A673 (cell line): ENCODE measurements around the gene CERS6. TPM values are rescaled to one million over a fixed set of nuclear protein-coding genes. Genes with fewer than 3 reads are reported as not detected.

ENCODE experiments used
- BruUV-seq: library from RNA; stranded (reverse); fragments of 400-500 nt; replicated peaks from 2 replicates; lab custom pipeline; 2021; lab: Mats Ljungman, UMichigan
- CTCF ChIA-PET: fragments of 300-600 bp; sonication (Branson Sonifier 250); formaldehyde crosslinking; loops from one replicate; lab custom pipeline; 2022; ENCODE audit warnings: antibody characterized with exemption; lab: Charles Lee
- POLR2A ChIA-PET: fragments of 300-600 bp; sonication (Branson Sonifier 250); formaldehyde crosslinking; loops from one replicate; lab custom pipeline; 2022; ENCODE audit warnings: antibody characterized with exemption; ENCODE audit not compliant: low non-redundant PET; lab: Charles Lee
- DNase-seq: peaks from one replicate; pipeline ENCODE4 v3.0.0-alpha.2; 2015; ENCODE audit warnings: low spot score
- H3K27ac ChIP-seq: fragments of 200-600 bp; sonication (generic); 2 replicates; pipeline ENCODE4 v1.5.1; 2016; ENCODE audit warnings: mixed run types, low read depth, mild to moderate bottlenecking, mixed read lengths, antibody characterized with exemption, low read length; ENCODE audit not compliant: poor library complexity, severe bottlenecking
- H3K27me3 ChIP-seq: fragments of 200-600 bp; sonication (generic); replicated peaks from 2 replicates; pipeline ENCODE4 v1.6.1; 2017; ENCODE audit warnings: mixed run types, low read depth, mild to moderate bottlenecking, mixed read lengths, antibody characterized with exemption, low read length; ENCODE audit not compliant: insufficient read depth, poor library complexity
- H3K36me3 ChIP-seq: fragments of 200-600 bp; sonication (generic); 2 replicates; pipeline ENCODE4 v1.6.1; 2016; ENCODE audit warnings: mixed run types, mild to moderate bottlenecking, mixed read lengths, antibody characterized with exemption, low read length; ENCODE audit not compliant: insufficient read depth, poor library complexity, severe bottlenecking
- H3K4me1 ChIP-seq: fragments of 200-600 bp; sonication (generic); 2 replicates; pipeline ENCODE4 v1.6.1; 2017; ENCODE audit warnings: mixed run types, mild to moderate bottlenecking, mixed read lengths, antibody characterized with exemption, low read length; ENCODE audit not compliant: insufficient read depth, poor library complexity, severe bottlenecking
- H3K4me3 ChIP-seq: fragments of 200-600 bp; sonication (generic); 2 replicates; pipeline ENCODE4 v1.5.1; 2016; ENCODE audit warnings: low read depth, mixed run types, mild to moderate bottlenecking, mixed read lengths, low read length; ENCODE audit not compliant: poor library complexity, severe bottlenecking
- H3K9me3 ChIP-seq: fragments of 200-600 bp; sonication (generic); 2 replicates; pipeline ENCODE4 v1.6.1; 2016; ENCODE audit warnings: mixed run types, low read depth, mild to moderate bottlenecking, mixed read lengths, antibody characterized with exemption, low read length; ENCODE audit not compliant: poor library complexity, severe bottlenecking
- EZH2 ChIP-seq: fragments of 200-600 bp; sonication (generic); IDR thresholded peaks from 2 replicates; pipeline ENCODE4 v1.6.1; 2017; ENCODE audit warnings: borderline replicate concordance, low read depth, mild to moderate bottlenecking, mixed read lengths, antibody characterized with exemption, low read length; ENCODE audit not compliant: poor library complexity, severe bottlenecking
- intact Hi-C: fragments of 100-400 bp; cut with micrococcal nuclease; formaldehyde crosslinking; loops from one replicate; pipeline ENCODE4 v1.10.0; 2022; ENCODE audit not compliant: unreplicated experiment
- total RNA-seq: library from RNA; stranded (reverse); gene quantifications from 2 replicates; pipeline ENCODE4 v1.2.3, GENCODE V29; 2021
- TF ChIP-seq, protein P1 (sequence below): fragments of 300-800, 200-600 bp; sonication (generic); conservative IDR thresholded peaks from 2 replicates; pipeline ENCODE4 v1.5.1; 2017; ENCODE audit warnings: low read depth, mild to moderate bottlenecking, antibody characterized with exemption, low read length, moderate library complexity, mixed read lengths

Gene CERS6
- total RNA-seq, 1 experiment from 2014 or later, result 12.4 TPM

DNA sequence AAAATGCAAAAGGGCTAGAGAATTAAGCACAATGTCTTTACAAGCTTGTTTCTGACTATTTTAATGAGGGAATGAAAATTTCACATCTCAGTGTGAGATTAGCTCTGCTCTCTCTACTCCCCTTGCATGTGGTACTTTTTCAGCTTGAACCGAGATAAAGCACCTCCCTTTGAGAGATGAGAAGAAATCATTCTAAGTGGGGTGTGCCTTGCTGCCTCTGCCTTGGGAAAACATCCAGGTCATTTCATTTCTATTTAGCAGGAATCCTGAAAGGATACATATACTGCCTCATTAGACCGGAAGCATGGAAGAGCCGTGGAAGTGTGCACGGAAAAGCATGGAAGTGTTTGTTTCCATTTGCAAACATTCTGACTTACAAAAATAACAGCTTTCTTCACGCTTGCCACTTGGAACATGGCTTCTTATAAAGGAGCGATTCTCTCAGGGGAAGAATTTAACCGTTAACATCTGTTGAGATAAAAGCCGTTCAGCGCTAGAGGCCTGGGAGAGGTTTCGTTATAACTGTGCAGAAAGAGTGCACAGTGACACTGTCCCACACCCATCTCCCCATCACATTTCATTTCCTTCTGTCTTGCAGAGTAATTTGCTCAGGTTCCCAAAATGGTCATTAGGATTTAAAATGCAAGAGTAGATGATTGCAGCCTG lies 363.1 kb downstream of the CERS6 start:
- no peaks in the 10 kb centered on the region for H3K9me3 ChIP-seq
- no peak overlapping the region for H3K4me3 ChIP-seq
- no peaks in the 10 kb centered on the region for H3K27me3 ChIP-seq
- TF ChIP-seq, protein P1, sequence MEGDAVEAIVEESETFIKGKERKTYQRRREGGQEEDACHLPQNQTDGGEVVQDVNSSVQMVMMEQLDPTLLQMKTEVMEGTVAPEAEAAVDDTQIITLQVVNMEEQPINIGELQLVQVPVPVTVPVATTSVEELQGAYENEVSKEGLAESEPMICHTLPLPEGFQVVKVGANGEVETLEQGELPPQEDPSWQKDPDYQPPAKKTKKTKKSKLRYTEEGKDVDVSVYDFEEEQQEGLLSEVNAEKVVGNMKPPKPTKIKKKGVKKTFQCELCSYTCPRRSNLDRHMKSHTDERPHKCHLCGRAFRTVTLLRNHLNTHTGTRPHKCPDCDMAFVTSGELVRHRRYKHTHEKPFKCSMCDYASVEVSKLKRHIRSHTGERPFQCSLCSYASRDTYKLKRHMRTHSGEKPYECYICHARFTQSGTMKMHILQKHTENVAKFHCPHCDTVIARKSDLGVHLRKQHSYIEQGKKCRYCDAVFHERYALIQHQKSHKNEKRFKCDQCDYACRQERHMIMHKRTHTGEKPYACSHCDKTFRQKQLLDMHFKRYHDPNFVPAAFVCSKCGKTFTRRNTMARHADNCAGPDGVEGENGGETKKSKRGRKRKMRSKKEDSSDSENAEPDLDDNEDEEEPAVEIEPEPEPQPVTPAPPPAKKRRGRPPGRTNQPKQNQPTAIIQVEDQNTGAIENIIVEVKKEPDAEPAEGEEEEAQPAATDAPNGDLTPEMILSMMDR, result no peak
- no peak for TF ChIP-seq EZH2
- H3K4me1 ChIP-seq, result peaks cover 4% of the 10 kb centered on the region
- ChIA-PET CTCF (no interaction called here), POLR2A (no interaction called here)
- H3K36me3 ChIP-seq, result no peaks in the 10 kb centered on the region
- no TSS peak for BruUV-seq
- no peak for DNase-seq
- H3K27ac ChIP-seq, result no peak overlapping the region
- intact Hi-C loops, result no loop called here

DNA sequence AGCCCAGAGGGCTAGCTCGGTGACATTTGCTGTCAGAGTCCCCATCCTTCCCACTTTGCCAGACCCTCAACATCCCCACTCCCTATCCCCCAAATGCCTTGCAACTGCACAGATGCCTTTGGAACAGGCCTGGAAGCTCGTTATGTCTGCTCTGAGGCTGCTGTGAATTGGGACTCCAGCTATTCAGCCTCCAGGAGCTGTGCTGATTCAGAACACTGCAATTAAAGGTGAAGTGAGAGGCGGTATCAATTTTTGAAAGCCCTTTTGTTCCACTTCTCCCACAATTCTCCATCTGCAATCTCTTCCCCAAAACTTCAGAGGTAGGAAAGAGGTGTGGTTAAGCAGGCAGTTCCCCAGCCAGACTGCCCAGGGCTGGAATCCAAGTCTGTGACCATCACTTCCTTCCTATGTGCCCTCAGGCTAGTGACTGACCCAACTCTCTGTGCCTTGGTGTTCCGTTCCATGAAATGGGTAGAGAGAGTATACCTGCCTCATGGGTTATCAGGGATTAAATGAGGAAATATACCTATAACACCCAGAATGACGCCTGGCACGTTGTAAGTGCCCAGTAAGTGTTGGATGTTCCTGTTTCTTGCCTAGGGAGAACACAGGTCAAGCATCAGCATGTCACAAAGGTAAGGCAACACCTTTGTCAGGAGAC lies 363.9 kb downstream of the CERS6 start:
- intact Hi-C loops, result no loop called here
- CTCF ChIA-PET, result no interaction called here
- peaks cover 3% of the 10 kb centered on the region for H3K4me1 ChIP-seq
- POLR2A ChIA-PET, result no interaction called here
- H3K27me3 ChIP-seq, result no peaks in the 10 kb centered on the region
- no peaks in the 10 kb centered on the region for H3K9me3 ChIP-seq
- H3K36me3 ChIP-seq, result no peaks in the 10 kb centered on the region
- BruUV-seq, result no TSS peak
- DNase-seq, result no peak
- no peak overlapping the region for H3K4me3 ChIP-seq
- TF ChIP-seq, protein P1, result no peak
- TF ChIP-seq EZH2, result no peak
- H3K27ac ChIP-seq, result no peak overlapping the region

DNA sequence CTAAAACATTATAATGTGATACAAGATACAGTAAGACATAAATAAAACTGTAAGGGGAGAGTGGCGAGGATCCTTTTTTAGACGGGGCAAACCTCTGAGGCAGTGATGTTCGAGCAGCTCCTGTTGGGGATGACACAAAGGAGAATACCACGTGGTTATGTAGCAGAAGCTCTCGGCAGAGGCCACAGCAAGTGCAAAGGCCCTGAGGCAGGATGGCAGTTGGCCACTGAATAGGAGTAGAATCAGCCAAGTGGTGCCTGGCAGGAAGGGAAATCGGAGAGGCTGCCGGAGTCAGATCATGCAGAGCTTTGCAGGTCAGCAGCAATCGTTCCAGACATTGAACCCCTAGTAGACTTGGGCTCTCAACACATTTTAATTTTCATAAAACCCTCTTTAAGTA lies 365.5 kb downstream of the CERS6 start:
- Histone ChIP-seq H3K36me3 (no peaks in the 10 kb centered on the region), H3K4me3 (no peak overlapping the region), H3K9me3 (no peaks in the 10 kb centered on the region), H3K4me1 (no peaks in the 10 kb centered on the region), H3K27me3 (no peaks in the 10 kb centered on the region), H3K27ac (no peak overlapping the region)
- CTCF ChIA-PET, result no interaction called here
- TF ChIP-seq EZH2, result no peak
- TF ChIP-seq, protein P1, result no peak
- POLR2A ChIA-PET, result no interaction called here
- BruUV-seq, result no TSS peak
- intact Hi-C loops, result no loop called here
- DNase-seq, result no peak
